ENCODE data around the gene PKDCC.

The PKDCC gene

DNA sequence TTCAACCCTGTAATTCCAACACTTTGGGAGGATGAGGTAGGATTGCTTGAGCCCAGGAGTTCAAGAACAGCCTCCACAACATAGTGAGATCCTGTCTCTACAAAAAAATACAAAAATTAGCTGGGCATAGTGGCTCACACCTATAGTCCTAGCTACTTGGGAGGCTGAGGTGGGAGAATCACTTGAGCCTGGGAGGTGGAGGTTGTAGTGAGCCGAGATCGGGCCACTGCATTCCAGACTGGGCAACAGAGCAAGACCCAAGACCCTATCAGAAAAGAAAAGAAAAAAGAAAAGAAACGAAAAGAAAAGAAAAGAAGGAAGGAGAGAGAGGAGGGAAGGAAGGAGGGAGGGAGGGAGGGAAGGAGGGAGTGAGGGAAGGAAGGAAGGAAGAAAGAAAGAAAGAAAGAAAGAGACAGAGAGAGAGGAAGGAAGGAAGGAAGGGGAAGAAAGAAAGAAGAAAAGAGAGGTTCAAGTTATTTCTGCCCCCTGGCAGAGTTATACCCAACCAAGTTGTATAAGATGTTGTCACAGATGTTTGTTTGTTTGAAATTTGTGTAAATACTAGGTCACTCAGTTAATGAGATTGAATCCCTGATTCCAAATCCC is 3.9 kb upstream of the PKDCC start:
- in situ Hi-C loops (cut with MboI; ENCODE audit: low pct_unique_long_range_greater_than_20kb, low sequenced_read_pairs, unreplicated experiment) = no loop called here
- no peak for DNase-seq (ENCODE audit: low spot score)
- TF ChIP-seq, protein P1, sequence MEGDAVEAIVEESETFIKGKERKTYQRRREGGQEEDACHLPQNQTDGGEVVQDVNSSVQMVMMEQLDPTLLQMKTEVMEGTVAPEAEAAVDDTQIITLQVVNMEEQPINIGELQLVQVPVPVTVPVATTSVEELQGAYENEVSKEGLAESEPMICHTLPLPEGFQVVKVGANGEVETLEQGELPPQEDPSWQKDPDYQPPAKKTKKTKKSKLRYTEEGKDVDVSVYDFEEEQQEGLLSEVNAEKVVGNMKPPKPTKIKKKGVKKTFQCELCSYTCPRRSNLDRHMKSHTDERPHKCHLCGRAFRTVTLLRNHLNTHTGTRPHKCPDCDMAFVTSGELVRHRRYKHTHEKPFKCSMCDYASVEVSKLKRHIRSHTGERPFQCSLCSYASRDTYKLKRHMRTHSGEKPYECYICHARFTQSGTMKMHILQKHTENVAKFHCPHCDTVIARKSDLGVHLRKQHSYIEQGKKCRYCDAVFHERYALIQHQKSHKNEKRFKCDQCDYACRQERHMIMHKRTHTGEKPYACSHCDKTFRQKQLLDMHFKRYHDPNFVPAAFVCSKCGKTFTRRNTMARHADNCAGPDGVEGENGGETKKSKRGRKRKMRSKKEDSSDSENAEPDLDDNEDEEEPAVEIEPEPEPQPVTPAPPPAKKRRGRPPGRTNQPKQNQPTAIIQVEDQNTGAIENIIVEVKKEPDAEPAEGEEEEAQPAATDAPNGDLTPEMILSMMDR (IDR thresholded peaks at IDR 0.05; ENCODE audit: extremely low read depth, insufficient read depth, missing control alignments) = no peak

GRCh38 chr2:42044939-42045338 is 2.9 kb upstream of the PKDCC start:
- in situ Hi-C loops (cut with MboI; ENCODE audit: low pct_unique_long_range_greater_than_20kb, low sequenced_read_pairs, unreplicated experiment) = no loop called here
- DNase-seq (ENCODE audit: low spot score) = no peak
- TF ChIP-seq, protein P1 (IDR thresholded peaks at IDR 0.05; ENCODE audit: extremely low read depth, insufficient read depth, missing control alignments) = no peak

DNA sequence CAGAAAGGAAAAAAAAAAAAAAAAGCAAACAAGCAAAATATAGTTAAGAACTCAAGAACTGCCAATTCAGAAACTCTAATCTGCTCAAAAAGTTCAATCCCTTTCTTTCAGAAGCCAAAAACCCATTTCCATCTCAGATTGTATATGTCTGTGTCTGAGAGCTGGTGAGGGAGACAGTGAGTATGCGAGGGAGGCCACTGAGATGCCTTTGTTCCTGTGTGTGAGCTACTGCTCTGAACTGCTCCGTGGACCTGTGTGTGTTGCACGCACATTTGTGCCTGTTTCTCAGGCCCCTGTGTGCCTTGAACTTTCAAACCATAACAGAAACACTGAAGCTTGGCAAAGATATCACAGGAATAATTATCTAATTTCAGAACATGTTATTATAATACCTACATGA is 2.5 kb upstream of the PKDCC start:
- in situ Hi-C loops (cut with MboI; ENCODE audit: low pct_unique_long_range_greater_than_20kb, low sequenced_read_pairs, unreplicated experiment) = no loop called here
- no peak for DNase-seq (ENCODE audit: low spot score)
- TF ChIP-seq, protein P1 (IDR thresholded peaks at IDR 0.05; ENCODE audit: extremely low read depth, insufficient read depth, missing control alignments) = no peak

GRCh38 chr2:42045848-42046748 is 1.7 kb upstream of the PKDCC start:
- DNase-seq (ENCODE audit: low spot score) = no peak
- in situ Hi-C loops (cut with MboI; ENCODE audit: low pct_unique_long_range_greater_than_20kb, low sequenced_read_pairs, unreplicated experiment) = no loop called here
- TF ChIP-seq, protein P1 (IDR thresholded peaks at IDR 0.05; ENCODE audit: extremely low read depth, insufficient read depth, missing control alignments) = no peak

GRCh38 chr2:42046819-42047487 is 868 bp upstream of the PKDCC start:
- in situ Hi-C loops (cut with MboI; ENCODE audit: low pct_unique_long_range_greater_than_20kb, low sequenced_read_pairs, unreplicated experiment) = no loop called here
- DNase-seq (ENCODE audit: low spot score) = no peak
- TF ChIP-seq, protein P1 (IDR thresholded peaks at IDR 0.05; ENCODE audit: extremely low read depth, insufficient read depth, missing control alignments) = no peak

GRCh38 chr2:42048299-42049220 is 739 bp downstream of the PKDCC start:
- no peak for DNase-seq (ENCODE audit: low spot score)
- TF ChIP-seq, protein P1 (IDR thresholded peaks at IDR 0.05; ENCODE audit: extremely low read depth, insufficient read depth, missing control alignments) = no peak
- in situ Hi-C loops (cut with MboI; ENCODE audit: low pct_unique_long_range_greater_than_20kb, low sequenced_read_pairs, unreplicated experiment) = no loop called here

All from GM13977 (cell line).